MCF 10A (cell line): ENCODE results near the gene IL1R2. TPM values are rescaled to one million over a fixed set of nuclear protein-coding genes. Genes with fewer than 3 reads are reported as not detected.

Experiments used
- BruUV-seq: library from RNA; stranded (reverse); fragments of 400-500 nt; replicated peaks from 2 replicates; lab custom pipeline; 2021; lab: Mats Ljungman, UMichigan
- CTCF ChIA-PET: fragments of 300-600 bp; sonication (Branson Sonifier 250); formaldehyde crosslinking; extraction: SDS; loops from one replicate; lab custom pipeline; 2021; ENCODE audit warnings: antibody characterized with exemption, inconsistent platforms; lab: Yijun Ruan, JAX
- POLR2A ChIA-PET: fragments of 300-600, 350-650 bp; sonication (Branson Sonifier 250); formaldehyde crosslinking; extraction: SDS; loops from one replicate; lab custom pipeline; 2020; ENCODE audit warnings: antibody characterized with exemption, inconsistent platforms; lab: Yijun Ruan, JAX
- DNase-seq: peaks from one replicate; pipeline ENCODE4 v3.0.0-alpha.2; 2018; ENCODE audit not compliant: unreplicated experiment
- H3K27ac Mint-ChIP-seq: one replicate; pipeline ENCODE4 v1.8.0; 2022; ENCODE audit warnings: mild to moderate bottlenecking, low read depth, mixed read lengths; ENCODE audit not compliant: unreplicated experiment
- H3K27me3 Mint-ChIP-seq: one replicate; pipeline ENCODE4 v1.8.0; 2022; ENCODE audit warnings: mixed read lengths; ENCODE audit not compliant: insufficient read depth, unreplicated experiment
- H3K36me3 Mint-ChIP-seq: one replicate; pipeline ENCODE4 v1.8.0; 2022; ENCODE audit warnings: mild to moderate bottlenecking, moderate library complexity, mixed read lengths; ENCODE audit not compliant: insufficient read depth, unreplicated experiment
- H3K4me1 Mint-ChIP-seq: one replicate; pipeline ENCODE4 v1.8.0; 2022; ENCODE audit warnings: mixed read lengths; ENCODE audit not compliant: insufficient read depth, unreplicated experiment
- H3K4me3 Mint-ChIP-seq: one replicate; pipeline ENCODE4 v1.8.0; 2022; ENCODE audit warnings: mild to moderate bottlenecking, moderate library complexity, mixed read lengths; ENCODE audit not compliant: unreplicated experiment
- H3K9me3 Mint-ChIP-seq: one replicate; pipeline ENCODE4 v1.8.0; 2022; ENCODE audit warnings: mixed read lengths; ENCODE audit not compliant: unreplicated experiment
- intact Hi-C: fragments of 100-400 bp; cut with micrococcal nuclease; formaldehyde crosslinking; loops from 2 replicates; pipeline ENCODE4 v1.14.1; 2022
- total RNA-seq: library from RNA; stranded (reverse); gene quantifications from 2 replicates; pipeline ENCODE4 v1.2.3, GENCODE V29; 2022
- TF ChIP-seq, protein P1 (sequence below): fragments of 200-600 bp; IDR thresholded peaks from one replicate; pipeline ENCODE4 v1.8.0; 2022; ENCODE audit warnings: antibody characterized with exemption, mild to moderate bottlenecking; ENCODE audit not compliant: unreplicated experiment

IL1R2 gene
- total RNA-seq, 1 experiment from 2014 or later, result not detected

DNA sequence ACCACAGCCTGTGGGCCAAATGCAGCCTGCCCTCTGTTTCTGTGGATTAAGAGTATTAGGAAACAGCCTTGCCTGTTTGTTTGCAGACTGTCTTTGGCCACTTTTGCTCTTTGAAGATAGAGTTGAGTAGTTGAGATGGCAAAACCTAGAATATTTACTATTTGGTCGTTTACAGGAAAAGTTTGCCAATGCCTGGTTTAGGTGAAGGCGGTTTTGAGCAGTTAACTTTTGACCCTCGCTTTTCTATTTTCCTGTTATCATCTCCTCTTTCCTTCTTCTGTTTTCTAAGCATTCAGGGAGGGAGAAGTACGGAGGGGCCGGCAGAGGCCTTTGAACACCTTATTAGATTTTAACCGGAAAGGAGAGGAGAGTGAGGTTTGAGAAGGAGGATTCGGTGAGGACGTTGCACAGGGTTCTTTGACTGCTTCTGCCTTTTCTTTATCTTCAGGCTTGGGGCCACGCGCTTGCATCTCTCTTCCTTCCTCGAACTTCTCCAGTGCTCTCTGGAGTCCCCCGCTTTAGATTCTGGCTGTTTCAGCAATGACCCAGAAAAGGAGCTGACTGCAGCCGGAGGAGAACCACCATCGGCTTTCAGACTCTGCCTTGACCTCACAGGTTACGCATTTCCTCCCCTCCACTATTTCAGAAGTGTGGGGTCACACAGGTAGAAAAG, 39.2 kb downstream of the IL1R2 start:
- intact Hi-C loops, result no loop called here
- ChIA-PET CTCF (interaction anchor here (0.7 to 7.4 kb wide), 6 partner anchors 11 to 310 kb away, joined by 3 to 63 read pairs (median 4); no protein-coding TSS in a partner anchor), POLR2A (interaction anchor here (0.9 kb wide), 1 partner anchor 9 kb away, joined by 6 read pairs; no protein-coding TSS in a partner anchor)
- Mint-ChIP-seq H3K27ac (no peak overlapping the region), H3K4me3 (no peak overlapping the region), H3K27me3 (no peaks in the 10 kb centered on the region), H3K9me3 (peaks cover 7% of the 10 kb centered on the region), H3K36me3 (no peaks in the 10 kb centered on the region), H3K4me1 (peaks cover 40% of the 10 kb centered on the region)
- TF ChIP-seq, protein P1, sequence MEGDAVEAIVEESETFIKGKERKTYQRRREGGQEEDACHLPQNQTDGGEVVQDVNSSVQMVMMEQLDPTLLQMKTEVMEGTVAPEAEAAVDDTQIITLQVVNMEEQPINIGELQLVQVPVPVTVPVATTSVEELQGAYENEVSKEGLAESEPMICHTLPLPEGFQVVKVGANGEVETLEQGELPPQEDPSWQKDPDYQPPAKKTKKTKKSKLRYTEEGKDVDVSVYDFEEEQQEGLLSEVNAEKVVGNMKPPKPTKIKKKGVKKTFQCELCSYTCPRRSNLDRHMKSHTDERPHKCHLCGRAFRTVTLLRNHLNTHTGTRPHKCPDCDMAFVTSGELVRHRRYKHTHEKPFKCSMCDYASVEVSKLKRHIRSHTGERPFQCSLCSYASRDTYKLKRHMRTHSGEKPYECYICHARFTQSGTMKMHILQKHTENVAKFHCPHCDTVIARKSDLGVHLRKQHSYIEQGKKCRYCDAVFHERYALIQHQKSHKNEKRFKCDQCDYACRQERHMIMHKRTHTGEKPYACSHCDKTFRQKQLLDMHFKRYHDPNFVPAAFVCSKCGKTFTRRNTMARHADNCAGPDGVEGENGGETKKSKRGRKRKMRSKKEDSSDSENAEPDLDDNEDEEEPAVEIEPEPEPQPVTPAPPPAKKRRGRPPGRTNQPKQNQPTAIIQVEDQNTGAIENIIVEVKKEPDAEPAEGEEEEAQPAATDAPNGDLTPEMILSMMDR, result no peak
- no TSS peak for BruUV-seq
- no peak for DNase-seq

DNA sequence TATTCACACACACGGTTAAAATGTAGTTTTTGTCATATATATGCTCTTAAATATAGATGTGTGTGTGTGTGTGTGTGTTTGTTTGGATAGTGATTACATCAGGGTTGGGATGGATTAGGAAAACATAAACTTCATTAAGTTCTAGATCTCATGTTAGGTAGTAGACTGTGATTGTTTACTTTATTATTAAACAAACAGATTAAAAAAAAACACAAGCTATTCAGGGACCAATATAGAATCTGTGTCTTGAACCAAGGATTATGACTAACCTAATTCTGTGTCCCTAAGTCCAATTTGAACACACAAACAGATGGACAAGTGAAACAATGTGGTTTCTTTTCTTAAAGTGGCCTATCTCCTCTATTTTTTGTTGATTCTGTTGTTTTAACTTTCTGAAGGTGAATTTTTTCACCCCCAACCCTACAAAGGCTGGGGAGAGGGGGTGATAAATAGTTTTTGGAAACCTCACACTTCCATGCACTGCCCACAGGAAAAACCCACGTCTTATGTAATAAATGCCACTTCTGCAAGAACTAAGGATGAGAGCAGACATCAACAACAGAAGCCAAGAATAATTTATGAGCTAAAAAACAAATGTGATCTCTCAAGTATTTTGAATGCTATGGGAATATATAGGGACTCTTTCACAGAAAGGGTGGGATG, 40.7 kb downstream of the IL1R2 start:
- TF ChIP-seq, protein P1, result no peak
- Mint-ChIP-seq H3K9me3 (peaks cover 7% of the 10 kb centered on the region), H3K27me3 (no peaks in the 10 kb centered on the region), H3K36me3 (no peaks in the 10 kb centered on the region), H3K4me1 (peaks cover 28% of the 10 kb centered on the region), H3K4me3 (no peak overlapping the region), H3K27ac (peak overlapping the region; percentile 86)
- CTCF ChIA-PET, result interaction anchor here (0.6 to 3.2 kb wide), 9 partner anchors 12 to 773 kb away, joined by 3 to 18 read pairs (median 4); no protein-coding TSS in a partner anchor
- peak; percentile 17 for DNase-seq
- no TSS peak for BruUV-seq
- POLR2A ChIA-PET, result interaction anchor here (0.6 to 4.2 kb wide), 7 partner anchors 18 to 374 kb away, joined by 3 to 23 read pairs (median 4); no protein-coding TSS in a partner anchor
- intact Hi-C loops, result no loop called here

DNA sequence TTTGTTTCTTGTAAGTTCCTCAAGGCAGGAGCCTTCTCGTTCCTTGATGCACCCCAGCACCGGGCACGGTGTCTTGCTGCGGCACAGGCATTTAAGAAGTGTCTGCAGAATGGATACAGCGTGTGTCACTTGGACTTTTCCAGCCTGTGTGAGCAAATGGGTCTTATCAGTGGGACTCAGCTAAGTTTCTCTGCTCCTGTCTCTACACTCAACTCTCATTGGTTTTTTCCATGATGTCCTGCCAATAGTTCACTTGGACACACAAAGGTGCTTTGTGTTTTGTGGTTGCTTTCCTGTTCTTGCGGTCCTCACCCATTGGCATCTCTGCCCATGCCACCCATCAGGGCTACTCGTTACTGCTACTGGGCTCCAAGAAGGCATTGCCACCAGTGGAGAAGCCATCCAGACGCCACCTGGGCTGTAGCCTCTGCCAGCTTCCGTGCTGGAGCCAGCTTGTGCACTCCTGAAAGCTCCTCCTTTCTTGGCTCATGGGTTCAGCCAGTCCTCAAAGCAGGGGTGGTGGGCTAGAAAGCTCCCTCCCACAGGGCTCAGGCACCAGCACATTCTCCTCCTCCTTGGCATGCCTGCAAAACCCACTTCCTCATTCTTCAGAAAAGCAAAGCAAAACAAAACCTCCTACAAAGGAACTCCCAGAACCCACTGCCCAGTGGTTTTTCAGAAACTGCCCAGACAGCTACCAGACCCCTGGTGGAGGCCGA, 41.4 kb downstream of the IL1R2 start:
- intact Hi-C loops, result no loop called here
- H3K27ac Mint-ChIP-seq, result peak overlapping the region; percentile 86

More for the DNA sequence above, 41.4 kb downstream of the IL1R2 start:
- POLR2A ChIA-PET, result interaction anchor here (0.6 to 4.2 kb wide), 15 partner anchors 8 to 704 kb away, joined by 3 to 23 read pairs (median 4); a partner anchor contains a TSS
- Mint-ChIP-seq H3K27me3 (no peaks in the 10 kb centered on the region), H3K4me1 (peaks cover 21% of the 10 kb centered on the region), H3K36me3 (no peaks in the 10 kb centered on the region), H3K4me3 (peak overlapping the region; percentile 54), H3K9me3 (peaks cover 7% of the 10 kb centered on the region)
- CTCF ChIA-PET, result interaction anchor here (0.6 to 3.2 kb wide), 10 partner anchors 13 to 419 kb away, joined by 3 to 18 read pairs (median 4); no protein-coding TSS in a partner anchor
- no TSS peak for BruUV-seq
- TF ChIP-seq, protein P1, result no peak
- DNase-seq, result peak; percentile 77
